Left ventricle myocardium inferior (tissue), 1 donor: Measurements from ENCODE around the gene FOXP4. TPM values are rescaled to one million over a fixed set of nuclear protein-coding genes. Genes with fewer than 3 reads are reported as not detected.

Source experiments
- DNase-seq: peaks from one replicate; pipeline ENCODE4 v3.0.0-alpha.2; 2020
- H3K27ac ChIP-seq: fragments of 200-600 bp; replicated peaks from 2 replicates; pipeline ENCODE4 v1.8.0; 2021
- H3K27me3 ChIP-seq: fragments of 200-600 bp; 2 replicates; pipeline ENCODE4 v1.8.0; 2021; ENCODE audit warnings: low read depth
- H3K36me3 ChIP-seq: fragments of 200-600 bp; 2 replicates; pipeline ENCODE4 v1.8.0; 2021
- H3K4me1 ChIP-seq: fragments of 200-600 bp; 2 replicates; pipeline ENCODE4 v1.8.0; 2021
- H3K4me3 ChIP-seq: fragments of 200-600 bp; 2 replicates; pipeline ENCODE4 v1.8.0; 2021; ENCODE audit warnings: mild to moderate bottlenecking, moderate library complexity
- H3K9me3 ChIP-seq: fragments of 200-600 bp; replicated peaks from 2 replicates; pipeline ENCODE4 v1.8.0; 2021
- CTCF ChIP-seq: fragments of 200-600 bp; IDR thresholded peaks from 2 replicates; pipeline ENCODE4 v1.8.0; 2021; ENCODE audit warnings: antibody characterized with exemption, mild to moderate bottlenecking, borderline replicate concordance
- intact Hi-C: fragments of 100-400 bp; cut with micrococcal nuclease; formaldehyde crosslinking; loops from one replicate; pipeline ENCODE4 v1.11.0; 2022
- total RNA-seq: library from RNA; stranded (reverse); fragmentation: NEBNext Ultra II Directional; extraction: Animal tissue kit (Norgen Biotek cat#: 25700); gene quantifications from one replicate; pipeline ENCODE4 v1.2.1, GENCODE V29; 2021
- donor health status: DM: no; HTN: yes; CAD: no; lungs with severe emphysema.

The FOXP4 gene
- total RNA-seq, 1 donor from 2014 or later, result 15.0 TPM

DNA sequence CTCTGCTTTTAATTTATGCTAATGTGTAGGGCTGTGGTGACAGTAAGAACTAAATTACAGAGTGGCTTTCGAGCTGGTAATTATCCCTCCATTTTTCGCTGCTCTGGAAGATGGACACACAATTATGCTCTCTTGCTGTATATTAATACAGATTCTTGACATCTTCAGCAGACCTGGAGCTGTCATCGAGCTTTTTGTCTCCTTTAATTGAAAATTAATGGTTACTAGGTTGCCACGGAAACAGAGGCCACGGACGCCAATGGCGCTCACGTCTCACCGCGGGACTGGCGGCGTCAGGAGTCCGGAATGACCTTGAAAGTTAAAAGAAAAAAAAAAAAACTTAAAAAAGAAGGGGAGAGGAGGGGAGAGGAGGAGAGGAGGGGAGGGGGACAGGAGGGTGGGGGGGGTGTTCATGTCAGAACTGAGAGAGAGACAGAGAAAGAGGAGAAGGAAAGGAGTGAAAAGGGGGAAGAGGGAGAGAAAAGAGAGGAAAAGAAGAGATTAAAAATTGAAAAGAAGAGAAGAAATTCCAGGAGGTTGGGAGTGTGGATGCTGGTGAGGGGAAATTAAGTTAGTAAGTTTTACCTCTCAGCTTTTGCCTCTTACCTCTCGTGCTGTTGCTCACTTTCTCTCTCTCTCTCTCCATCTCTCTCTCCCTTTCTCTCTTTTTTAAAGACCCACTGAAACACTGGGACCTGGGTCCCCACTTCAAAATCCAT lies 22.1 kb upstream of the FOXP4 start:
- no peak for TF ChIP-seq CTCF
- DNase-seq, result no peak
- no peak overlapping the region for H3K4me3 ChIP-seq
- no peaks in the 10 kb centered on the region for H3K9me3 ChIP-seq
- intact Hi-C loops, result no loop called here
- H3K4me1 ChIP-seq, result peaks cover 4% of the 10 kb centered on the region
- no peak overlapping the region for H3K27ac ChIP-seq
- H3K36me3 ChIP-seq, result no peaks in the 10 kb centered on the region
- peaks cover 74% of the 10 kb centered on the region for H3K27me3 ChIP-seq

DNA sequence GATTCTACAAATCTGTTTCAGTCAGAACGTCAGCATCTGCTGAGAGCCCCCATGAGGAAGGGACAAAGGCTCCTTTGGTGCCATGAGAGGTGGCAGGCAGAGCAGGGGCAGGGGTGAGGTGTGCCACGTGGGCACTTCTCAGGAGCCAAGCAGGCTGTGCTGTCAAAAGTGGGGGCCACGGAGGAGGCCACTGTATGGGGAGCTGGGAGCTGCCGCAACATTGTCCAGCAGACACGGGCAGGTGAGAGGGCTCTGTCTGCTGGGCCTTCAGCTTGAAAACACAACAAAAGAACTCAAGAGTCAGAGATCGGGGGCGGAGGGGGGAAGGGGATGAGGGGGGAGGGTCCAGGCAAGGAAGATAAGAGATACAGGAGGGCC lies 21.6 kb upstream of the FOXP4 start:
- no peak for TF ChIP-seq CTCF
- peaks cover 79% of the 10 kb centered on the region for H3K27me3 ChIP-seq

DNA sequence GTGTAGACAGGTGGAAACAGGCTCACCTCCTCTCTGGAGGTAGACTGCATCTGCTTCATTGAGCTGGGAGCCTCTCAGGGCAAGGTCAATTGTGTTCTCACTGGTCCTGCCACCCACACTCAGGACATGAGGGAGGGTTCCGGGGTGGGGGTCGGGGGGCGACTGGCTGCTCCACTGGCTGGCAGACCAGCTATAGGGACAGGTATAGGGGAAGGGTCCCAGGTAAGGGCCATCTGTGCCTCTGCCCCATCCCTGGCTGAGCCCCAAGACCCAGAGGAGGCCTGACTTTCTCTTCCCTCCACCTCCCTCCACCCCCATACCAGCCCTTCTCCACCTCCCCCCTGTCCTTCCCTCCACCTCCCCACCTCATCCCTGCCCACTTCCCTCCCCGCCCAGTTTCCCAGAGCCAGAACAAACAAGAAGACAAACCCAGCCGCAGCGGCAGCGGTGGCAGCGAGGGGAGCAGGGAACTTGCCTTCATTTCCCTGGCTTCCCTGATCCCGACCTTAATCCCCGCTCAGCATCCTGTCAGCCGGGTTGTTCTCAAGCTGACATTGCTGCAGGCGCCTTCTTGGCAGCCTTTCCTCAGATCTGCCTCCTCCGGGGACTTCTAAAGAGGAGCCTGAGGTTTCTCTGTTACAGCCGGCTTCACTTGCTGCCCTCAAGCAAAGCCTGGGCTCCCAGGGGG lies 18.3 kb upstream of the FOXP4 start:
- no peak for TF ChIP-seq CTCF
- H3K27ac ChIP-seq, result no peak overlapping the region
- intact Hi-C loops, result no loop called here
- H3K27me3 ChIP-seq, result peaks cover 85% of the 10 kb centered on the region
- no peak overlapping the region for H3K4me3 ChIP-seq
- DNase-seq, result no peak
- no peaks in the 10 kb centered on the region for H3K9me3 ChIP-seq
- H3K36me3 ChIP-seq, result no peaks in the 10 kb centered on the region
- peaks cover 18% of the 10 kb centered on the region for H3K4me1 ChIP-seq

More for the DNA sequence above, 21.6 kb upstream of the FOXP4 start:
- intact Hi-C loops, result no loop called here
- no peaks in the 10 kb centered on the region for H3K36me3 ChIP-seq
- no peak overlapping the region for H3K27ac ChIP-seq
- no peak overlapping the region for H3K4me3 ChIP-seq
- no peak for DNase-seq
- H3K4me1 ChIP-seq, result peaks cover 4% of the 10 kb centered on the region
- H3K9me3 ChIP-seq, result no peaks in the 10 kb centered on the region

GRCh38 chr6:41528409-41528963 lies 17.7 kb upstream of the FOXP4 start:
- intact Hi-C loops, result no loop called here
- Histone ChIP-seq H3K27ac (no peak overlapping the region), H3K27me3 (peaks cover 85% of the 10 kb centered on the region), H3K4me3 (no peak overlapping the region), H3K36me3 (no peaks in the 10 kb centered on the region), H3K4me1 (peaks cover 18% of the 10 kb centered on the region), H3K9me3 (no peaks in the 10 kb centered on the region)
- no peak for TF ChIP-seq CTCF
- DNase-seq, result no peak

- H3K36me3 ChIP-seq, result no peaks in the 10 kb centered on the region
- peaks cover 18% of the 10 kb centered on the region for H3K4me1 ChIP-seq
- H3K27ac ChIP-seq, result no peak overlapping the region
- no peaks in the 10 kb centered on the region for H3K9me3 ChIP-seq
- intact Hi-C loops, result no loop called here
- no peak for DNase-seq
- peaks cover 85% of the 10 kb centered on the region for H3K27me3 ChIP-seq
- H3K4me3 ChIP-seq, result no peak overlapping the region
- TF ChIP-seq CTCF, result no peak
These were observed 17.1 kb upstream of the FOXP4 start for GRCh38 chr6:41529049-41529448.
